Heart right ventricle (tissue), 16 donors: Measurements from ENCODE around the gene SHC1. TPM values are rescaled to one million over a fixed set of nuclear protein-coding genes. Genes with fewer than 3 reads are reported as not detected.

ENCODE experiments used
- ATAC-seq, 8 donors: fragments of 200-7000 bp; cut with Tn5 transposase; one replicate each; pipeline ENCODE4 v1.9.1; 2020; ENCODE audit warnings: mild to moderate bottlenecking in 8 of 8, moderate library complexity in 8 of 8, moderate number of reproducible peaks in 1 of 8
- DNase-seq, 2 donors: peaks; one replicate each; pipeline ENCODE4 v3.0.0-alpha.2; 2020
- H3K27ac ChIP-seq, 10 donors: fragments of 200-600 bp; sonication (generic) in 2 of 10; one replicate each; pipeline versions ENCODE4 v1.5.0 to v1.8.0; 2020 to 2022; ENCODE audit warnings: mild to moderate bottlenecking in 3 of 10
- H3K27me3 ChIP-seq, 7 donors: fragments of 200-600 bp; one replicate each; pipeline ENCODE4 v1.8.0; 2021 to 2022; ENCODE audit warnings: mild to moderate bottlenecking in 2 of 7
- H3K36me3 ChIP-seq, 9 donors: fragments of 200-600 bp; sonication (generic) in 1 of 9; one replicate each; pipeline versions ENCODE4 v1.5.0 to v1.8.0; 2020 to 2022; ENCODE audit warnings: mild to moderate bottlenecking in 2 of 9
- H3K4me1 ChIP-seq, 9 donors: fragments of 200-600 bp; sonication (generic) in 1 of 9; one replicate each; pipeline versions ENCODE4 v1.5.0 to v1.8.0; 2020 to 2022; ENCODE audit warnings: mild to moderate bottlenecking in 4 of 9
- H3K4me3 ChIP-seq, 10 donors: fragments of 200-600 bp; sonication (generic) in 2 of 10; one replicate each; pipeline versions ENCODE4 v1.5.0 to v1.8.0; 2020 to 2022; ENCODE audit warnings: mild to moderate bottlenecking in 7 of 10, moderate library complexity in 2 of 10
- H3K9me3 ChIP-seq, 11 donors: fragments of 200-600 bp in 10 of 11; sonication (generic) in 2 of 11; one replicate each; pipeline versions ENCODE4 v1.5.0 to v1.8.0; 2013 to 2022; ENCODE audit warnings: mild to moderate bottlenecking in 2 of 11, control low read depth in 1 of 11, moderate library complexity in 1 of 11
- WGBS, 2 donors: extraction: QIAGEN DNeasy Blood & Tissue Kit; methylation state at CpG; one replicate each; pipeline ENCODE4 v1.1.7; 2013; ENCODE audit warnings: inconsistent platforms in 1 of 2; 5-methylcytosine and 5-hydroxymethylcytosine counted together
- intact Hi-C, 10 donors: fragments of 100-400 bp; cut with DNase I; formaldehyde crosslinking; loops; one replicate each; pipeline versions ENCODE4 v1.11.1 to v1.14.2; 2022
- microRNA-seq, 2 donors: library from miRNA; unstranded; fragments of <30 nt; microRNA quantifications; one replicate each; pipeline ENCODE4 v1.2.0, GENCODE V29; 2021
- polyA plus RNA-seq, 2 donors: library from polyadenylated mRNA; stranded (reverse); fragments of 200-250 nt; gene quantifications; one replicate each; pipeline ENCODE4 v1.2.3, GENCODE V29; 2013
- total RNA-seq, 10 donors: library from RNA; stranded (reverse); fragmentation: NEBNext Ultra II Directional in 3 of 10; extraction: Animal tissue kit (Norgen Biotek cat#: 25700) in 3 of 10; gene quantifications; one replicate each; pipeline versions ENCODE4 v1.2.1 to v1.2.4, GENCODE V29; 2021 to 2023
- TF ChIP-seq, protein P1 (sequence below), 9 donors: fragments of 200-600 bp; sonication (generic) in 2 of 9; IDR thresholded peaks; one replicate each; pipeline versions ENCODE4 v1.5.0 to v1.8.0; 2021 to 2022; ENCODE audit warnings: antibody characterized with exemption in 9 of 9, mild to moderate bottlenecking in 5 of 9, moderate library complexity in 1 of 9
- donor health status: Arrhythmogenic right ventricular cardiomyopathy.
- donor health status: ischemic (EF 13 %, LVEDD 7.1; RV severe dilation, severe dysfunction).
- donor health status: healthy with polysubstance abuse.
- donor health status: DM: no; HTN: yes; CAD: no.
- donor health status: DM: no; HTN: no; CAD: no.
- donor health status: ischemic (EF 25% LVEDD 6.9; RV normal size, moderate dysfunction).
- donor health status: ischemic (EF 25% LVEDD 5.7; RV mildly dilated, moderate dysfunction).
- donor health status: healthy.
- donor health status: DM: yes; HTN: yes; CAD: no.
- donor health status: Ischemic cardiomyopathy.
- donor health status: ischemic (EF 35%, LVEDD 5.7; RV mildly dilated, moderate dysfunction).
- donor health status: nonischemic (EF 11% LVEDD 7.7; RV severe dilation, severe dysfunction).
- donor health status: DM: yes; HTN: yes; CAD: no.
- donor health status: PGD.
- donor health status: ischemic (EF 29% LVEDD 5.4; RV normal size, mild dysfunction).
- donor health status: nonischemic (EF 23%, LVEDD 6.1; RV moderate dilation, normal function).

Gene SHC1
- total and polyA plus RNA-seq, 12 donors: 35.6 to 95.7 (median 57.7) TPM

DNA sequence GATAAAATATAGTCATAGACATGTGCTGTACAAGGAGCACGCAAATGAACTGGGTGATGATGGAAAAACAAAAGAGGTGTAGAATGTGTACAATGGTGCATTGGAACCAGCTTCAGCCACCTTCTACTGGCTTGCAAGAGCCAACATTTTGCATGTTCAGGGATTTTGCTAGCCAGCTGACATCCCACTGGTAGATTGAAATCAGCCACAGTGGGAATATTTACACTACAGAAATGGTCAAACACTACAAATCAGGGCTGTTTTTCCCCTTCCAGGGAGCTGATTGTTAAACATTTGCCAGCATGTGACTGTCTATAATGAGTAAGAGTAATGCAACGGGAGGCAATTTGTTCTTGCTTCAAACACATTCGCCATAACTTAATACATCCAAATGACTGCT lies 57.3 kb downstream of the SHC1 start:
- Histone ChIP-seq H3K27me3 (no peaks in the 10 kb centered on the region), H3K4me1 (peaks cover 0 to 21% (median 5%) of the 10 kb centered on the region in 9 donors), H3K36me3 (no peaks in the 10 kb centered on the region), H3K9me3 (peaks cover 0 to 7% (median 0%) of the 10 kb centered on the region in 11 donors), H3K27ac (peak overlapping the region in 1 of 10 donors; percentile 54), H3K4me3 (no peak overlapping the region)
- intact Hi-C loops: no loop called here
- WGBS, 2 donors: 72 to 78% methylated on average over 3 of the region's 3 CpGs
- TF ChIP-seq, protein P1, sequence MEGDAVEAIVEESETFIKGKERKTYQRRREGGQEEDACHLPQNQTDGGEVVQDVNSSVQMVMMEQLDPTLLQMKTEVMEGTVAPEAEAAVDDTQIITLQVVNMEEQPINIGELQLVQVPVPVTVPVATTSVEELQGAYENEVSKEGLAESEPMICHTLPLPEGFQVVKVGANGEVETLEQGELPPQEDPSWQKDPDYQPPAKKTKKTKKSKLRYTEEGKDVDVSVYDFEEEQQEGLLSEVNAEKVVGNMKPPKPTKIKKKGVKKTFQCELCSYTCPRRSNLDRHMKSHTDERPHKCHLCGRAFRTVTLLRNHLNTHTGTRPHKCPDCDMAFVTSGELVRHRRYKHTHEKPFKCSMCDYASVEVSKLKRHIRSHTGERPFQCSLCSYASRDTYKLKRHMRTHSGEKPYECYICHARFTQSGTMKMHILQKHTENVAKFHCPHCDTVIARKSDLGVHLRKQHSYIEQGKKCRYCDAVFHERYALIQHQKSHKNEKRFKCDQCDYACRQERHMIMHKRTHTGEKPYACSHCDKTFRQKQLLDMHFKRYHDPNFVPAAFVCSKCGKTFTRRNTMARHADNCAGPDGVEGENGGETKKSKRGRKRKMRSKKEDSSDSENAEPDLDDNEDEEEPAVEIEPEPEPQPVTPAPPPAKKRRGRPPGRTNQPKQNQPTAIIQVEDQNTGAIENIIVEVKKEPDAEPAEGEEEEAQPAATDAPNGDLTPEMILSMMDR (IDR thresholded peaks at IDR 0.05): no peak
- no peak for ATAC-seq
- DNase-seq: no peak

DNA sequence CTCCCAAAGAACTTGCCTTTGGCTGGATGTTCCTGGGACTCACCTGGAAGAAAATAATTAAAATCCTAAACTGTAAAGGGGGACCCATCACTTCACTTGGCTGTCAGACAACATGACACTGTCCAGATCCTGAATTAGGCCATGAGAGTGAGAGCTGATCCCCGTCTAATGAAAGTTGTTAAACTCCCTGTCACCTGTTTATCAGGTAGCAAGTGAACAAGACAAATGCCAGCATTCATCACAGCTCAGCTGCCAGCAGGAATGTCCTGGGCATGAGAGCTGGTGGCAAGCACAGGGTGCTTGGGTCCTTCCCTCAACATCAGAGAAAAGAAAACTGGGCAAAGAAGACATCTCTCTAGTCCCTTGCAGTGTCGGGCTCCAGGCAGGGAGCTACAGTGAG lies 57.8 kb downstream of the SHC1 start:
- H3K27ac ChIP-seq: peak overlapping the region in 3 of 10 donors; percentile 41 to 58 (median 54)
- no peaks in the 10 kb centered on the region for H3K27me3 ChIP-seq
- H3K9me3 ChIP-seq: peaks cover 0 to 11% (median 0%) of the 10 kb centered on the region in 11 donors
- 41 to 57% methylated on average over 2 of the region's 2 CpGs for WGBS, 2 donors
- no peak overlapping the region for H3K4me3 ChIP-seq
- H3K4me1 ChIP-seq: peaks cover 0 to 21% (median 5%) of the 10 kb centered on the region in 9 donors
- H3K36me3 ChIP-seq: no peaks in the 10 kb centered on the region
- intact Hi-C loops: loop anchor here in 1 of 10 donors (1.0 kb wide), 1 partner anchor 24 kb away; the partner anchor contains the start of gene PMVK
- DNase-seq (peak in 1 of 2 donors; percentile 44), ATAC-seq (peak; percentile 62 to 82 (median 71))
- TF ChIP-seq, protein P1 (IDR thresholded peaks at IDR 0.05): no peak

Small RNAs within 50 kb of the gene (microRNA-seq; reads per million reads assigned to microRNA genes)
- 0 reads per million in 2 donors for gene MIR4258

Other genes with a start within 250 kb of the SHC1 start
- 1 to 10 TPM in 9 of 10 donors, under 1 TPM in 1; 0.52 to 5.9 (median 2.7) TPM for gene KCNN3, start 100.5 kb downstream of the SHC1 start, total RNA-seq
- gene KCNN3, start 100.5 kb downstream of the SHC1 start, polyA plus RNA-seq: under 1 TPM; 0.17 to 0.59 TPM
- gene PMVK, start 34.0 kb downstream of the SHC1 start, total RNA-seq: 10 to 100 TPM; 29.9 to 66.4 (median 39.4) TPM
- gene PMVK, start 34.0 kb downstream of the SHC1 start, polyA plus RNA-seq: 10 to 100 TPM; 40.2 to 42.9 TPM
- gene PBXIP1, start 14.6 kb downstream of the SHC1 start, total RNA-seq: 10 to 100 TPM; 38.3 to 75.0 (median 48.8) TPM
- 10 to 100 TPM; 25.4 to 33.0 TPM for gene PBXIP1, start 14.6 kb downstream of the SHC1 start, polyA plus RNA-seq
- 10 to 100 TPM in 9 of 10 donors, 1 to 10 TPM in 1; 8.8 to 18.0 (median 13.9) TPM for gene PYGO2, start 9.0 kb downstream of the SHC1 start, total RNA-seq
- gene PYGO2, start 9.0 kb downstream of the SHC1 start, polyA plus RNA-seq: 10 to 100 TPM; 11.9 to 12.1 TPM
- 10 to 100 TPM; 10.9 to 30.9 (median 17.5) TPM for gene CKS1B, start 3.9 kb upstream of the SHC1 start, total RNA-seq
- 10 to 100 TPM in 1 of 2 donors, 1 to 10 TPM in 1; 4.6 to 36.7 TPM for gene CKS1B, start 3.9 kb upstream of the SHC1 start, polyA plus RNA-seq
- 10 to 100 TPM; 20.1 to 36.8 (median 24.1) TPM for gene FLAD1, start 12.6 kb upstream of the SHC1 start, total RNA-seq
- gene FLAD1, start 12.6 kb upstream of the SHC1 start, polyA plus RNA-seq: 10 to 100 TPM; 25.1 to 41.6 TPM
- not detected for gene LENEP, start 22.8 kb upstream of the SHC1 start, total RNA-seq
- not detected for gene LENEP, start 22.8 kb upstream of the SHC1 start, polyA plus RNA-seq
- 10 to 100 TPM; 25.7 to 54.7 (median 34.5) TPM for gene ZBTB7B, start 32.1 kb upstream of the SHC1 start, total RNA-seq
- gene ZBTB7B, start 32.1 kb upstream of the SHC1 start, polyA plus RNA-seq: 10 to 100 TPM; 41.1 to 51.6 TPM
- under 1 TPM in 9 of 10 donors, not detected in 1; 0.15 to 0.67 (median 0.30) TPM for gene DCST2, start 63.0 kb upstream of the SHC1 start, total RNA-seq
- gene DCST2, start 63.0 kb upstream of the SHC1 start, polyA plus RNA-seq: 1 to 10 TPM in 1 of 2 donors, under 1 TPM in 1; 0.38 to 1.8 TPM
- not detected for gene DCST1, start 63.1 kb upstream of the SHC1 start, total RNA-seq
- gene DCST1, start 63.1 kb upstream of the SHC1 start, polyA plus RNA-seq: under 1 TPM in 1 of 2 donors, not detected in 1; 0.29 TPM
- 100 to 1,000 TPM in 1 of 10 donors, 10 to 100 TPM in 9; 46.7 to 146 (median 58.5) TPM for gene ADAM15, start 80.6 kb upstream of the SHC1 start, total RNA-seq
- 100 to 1,000 TPM; 144 to 305 TPM for gene ADAM15, start 80.6 kb upstream of the SHC1 start, polyA plus RNA-seq
- 1 to 10 TPM in 8 of 10 donors, under 1 TPM in 2; 0.49 to 2.8 (median 1.8) TPM for gene EFNA4, start 93.0 kb upstream of the SHC1 start, total RNA-seq
- 1 to 10 TPM; 4.2 to 5.4 TPM for gene EFNA4, start 93.0 kb upstream of the SHC1 start, polyA plus RNA-seq
- gene EFNA3, start 108.1 kb upstream of the SHC1 start, total RNA-seq: 1 to 10 TPM in 1 of 10 donors, under 1 TPM in 8, not detected in 1; 0.23 to 1.9 (median 0.46) TPM
- gene EFNA3, start 108.1 kb upstream of the SHC1 start, polyA plus RNA-seq: 1 to 10 TPM in 1 of 2 donors, under 1 TPM in 1; 0.95 to 1.8 TPM
- 10 to 100 TPM; 28.9 to 50.0 (median 35.6) TPM for gene EFNA1, start 157.1 kb upstream of the SHC1 start, total RNA-seq
- 100 to 1,000 TPM in 1 of 2 donors, 10 to 100 TPM in 1; 44.2 to 104 TPM for gene EFNA1, start 157.1 kb upstream of the SHC1 start, polyA plus RNA-seq
- gene SLC50A1, start 165.1 kb upstream of the SHC1 start, total RNA-seq: 10 to 100 TPM in 2 of 10 donors, 1 to 10 TPM in 8; 5.5 to 16.8 (median 7.9) TPM
- gene SLC50A1, start 165.1 kb upstream of the SHC1 start, polyA plus RNA-seq: 10 to 100 TPM; 23.2 to 33.7 TPM
- 10 to 100 TPM; 48.2 to 70.9 (median 53.4) TPM for gene DPM3, start 169.8 kb upstream of the SHC1 start, total RNA-seq
- gene DPM3, start 169.8 kb upstream of the SHC1 start, polyA plus RNA-seq: 100 to 1,000 TPM; 144 to 304 TPM
- 100 to 1,000 TPM in 9 of 10 donors, 10 to 100 TPM in 1; 96.1 to 173 (median 114) TPM for gene KRTCAP2, start 202.6 kb upstream of the SHC1 start, total RNA-seq
- gene KRTCAP2, start 202.6 kb upstream of the SHC1 start, polyA plus RNA-seq: 100 to 1,000 TPM; 302 to 355 TPM
- gene TRIM46, start 203.1 kb upstream of the SHC1 start, total RNA-seq: under 1 TPM in 2 of 10 donors, not detected in 8; 0.10 to 0.35 TPM
- gene TRIM46, start 203.1 kb upstream of the SHC1 start, polyA plus RNA-seq: under 1 TPM; 0.04 to 0.07 TPM
- 1 to 10 TPM; 3.8 to 8.8 (median 6.4) TPM for gene THBS3, start 237.2 kb upstream of the SHC1 start, total RNA-seq
- 10 to 100 TPM in 1 of 2 donors, 1 to 10 TPM in 1; 4.9 to 23.5 TPM for gene THBS3, start 237.2 kb upstream of the SHC1 start, polyA plus RNA-seq
- gene MTX1, start 237.9 kb upstream of the SHC1 start, total RNA-seq: 10 to 100 TPM; 13.1 to 25.8 (median 17.1) TPM
- gene MTX1, start 237.9 kb upstream of the SHC1 start, polyA plus RNA-seq: 10 to 100 TPM; 33.9 to 49.7 TPM